NCI-H748 treated with DMSO at 0.1 percent for 48 hours (cell line): ENCODE measurements around the gene MTHFD2L.

ENCODE experiments used
- DNase-seq: peaks from one replicate; lab custom pipeline; 2025; lab: John Stamatoyannopoulos, UW

The MTHFD2L gene

GRCh38 chr4:74132944-74133343 is 25.0 kb upstream of the MTHFD2L start:
- DNase-seq, result no peak

DNA sequence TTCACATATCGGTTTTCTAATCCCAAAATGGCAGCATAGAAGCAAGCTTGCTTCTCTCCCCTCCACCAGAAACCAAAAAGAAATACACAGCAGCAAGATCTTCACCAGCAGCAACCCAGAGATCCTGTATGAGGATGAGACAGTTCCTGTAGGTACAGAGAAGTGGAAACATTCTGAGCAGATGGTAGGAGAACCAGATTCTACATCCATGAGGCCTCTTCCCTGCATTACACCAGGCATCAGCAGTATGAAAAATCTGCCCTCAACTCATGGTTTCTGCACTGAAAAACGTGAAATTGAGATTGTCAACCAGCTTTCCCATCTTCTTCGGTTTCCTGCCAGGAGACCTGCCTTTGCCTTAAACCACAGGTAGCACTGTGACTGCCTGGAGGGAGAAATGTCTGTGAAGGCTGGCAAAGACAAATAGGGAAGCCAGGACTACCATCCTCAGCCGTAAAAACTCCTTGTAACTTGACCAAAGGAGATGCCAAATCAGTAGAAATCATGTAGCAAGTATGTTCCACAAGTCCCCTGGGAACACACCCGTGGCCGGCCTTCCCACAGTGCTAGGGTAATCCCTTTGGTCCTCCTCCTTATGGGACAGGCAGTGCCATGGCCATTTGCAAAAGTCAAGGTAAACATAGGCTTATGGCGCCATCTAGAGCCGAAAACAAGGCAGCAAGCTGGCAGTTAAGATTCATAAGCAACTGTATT is 24.0 kb upstream of the MTHFD2L start:
- peak; percentile 26 for DNase-seq

GRCh38 chr4:74134500-74134852 is 23.4 kb upstream of the MTHFD2L start:
- no peak for DNase-seq

- DNase-seq, result no peak
Observed at GRCh38 chr4:74146581-74147129, 11.3 kb upstream of the MTHFD2L start.

- no peak for DNase-seq
Observed at GRCh38 chr4:74148205-74148604, 9.7 kb upstream of the MTHFD2L start.

DNA sequence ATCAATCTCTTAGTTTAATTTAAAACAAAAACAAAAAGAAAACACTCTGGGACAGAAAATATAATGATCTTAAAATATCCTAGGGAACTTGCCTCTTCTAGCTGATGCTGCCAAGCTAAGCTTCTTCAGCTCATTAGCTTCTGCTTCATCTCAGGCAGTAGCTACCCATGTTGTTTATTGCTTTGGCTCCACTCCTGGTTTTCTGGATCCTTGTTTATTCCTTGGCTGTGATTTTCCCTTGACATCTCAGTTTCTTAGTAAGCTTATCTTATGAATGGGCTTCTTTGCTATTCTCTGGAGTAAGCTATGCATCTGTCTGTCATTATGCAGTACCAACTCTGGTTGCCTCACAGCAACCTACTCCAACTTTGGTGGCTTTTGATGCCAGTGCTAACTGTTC is 5.1 kb upstream of the MTHFD2L start:
- no peak for DNase-seq

DNA sequence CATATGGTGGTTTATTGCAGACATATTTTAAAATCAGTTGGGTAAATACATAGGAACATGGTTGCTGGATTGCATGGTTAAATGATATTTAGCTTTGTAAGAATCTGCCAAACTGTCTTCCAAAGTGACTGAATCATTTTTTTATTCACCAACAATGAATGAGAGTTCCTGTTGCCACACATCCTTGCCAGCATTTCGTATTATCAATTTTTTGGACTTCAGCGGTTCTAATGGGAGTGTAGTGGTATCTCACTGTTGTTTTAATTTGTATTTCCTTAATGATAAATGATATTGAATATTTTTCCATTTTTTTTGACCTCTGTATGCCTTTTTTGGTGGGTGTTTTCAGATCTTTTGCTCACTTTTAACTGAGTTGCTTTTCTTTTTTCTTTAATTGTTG is 1.4 kb upstream of the MTHFD2L start:
- DNase-seq, result no peak

- DNase-seq, result no peak
Observed at GRCh38 chr4:74157154-74157553, 764 bp upstream of the MTHFD2L start.

- no peak for DNase-seq
Observed at GRCh38 chr4:74158466-74159142, 686 bp downstream of the MTHFD2L start.

DNA sequence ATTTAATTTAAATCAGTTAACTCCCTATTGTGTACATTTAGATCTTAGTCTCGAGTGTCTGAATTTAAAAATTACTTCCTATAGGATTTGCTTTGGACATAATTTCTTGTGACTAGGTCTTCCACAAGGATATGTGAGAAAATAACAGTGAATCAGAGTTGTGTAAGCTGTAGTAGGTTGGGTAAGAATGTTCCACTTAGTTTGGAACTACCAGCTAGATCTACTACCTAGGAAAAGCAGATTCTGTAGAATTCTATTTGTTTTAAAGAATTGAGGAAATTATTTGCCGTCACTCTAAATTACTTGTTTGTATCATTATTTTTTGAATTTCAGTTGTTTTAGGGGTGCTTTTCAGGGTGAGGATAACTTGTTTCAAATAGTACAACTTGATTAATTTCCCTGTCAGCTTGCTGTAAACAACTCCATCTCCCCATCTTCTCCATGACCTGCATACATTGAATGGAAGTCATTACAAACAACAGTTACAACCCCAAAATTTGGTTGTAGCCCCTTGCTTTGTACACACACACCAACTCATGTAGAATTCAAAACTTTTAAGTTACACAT is 1.3 kb downstream of the MTHFD2L start:
- DNase-seq, result no peak

- no peak for DNase-seq
Observed at GRCh38 chr4:74161666-74162450, 3.9 kb downstream of the MTHFD2L start.

DNA sequence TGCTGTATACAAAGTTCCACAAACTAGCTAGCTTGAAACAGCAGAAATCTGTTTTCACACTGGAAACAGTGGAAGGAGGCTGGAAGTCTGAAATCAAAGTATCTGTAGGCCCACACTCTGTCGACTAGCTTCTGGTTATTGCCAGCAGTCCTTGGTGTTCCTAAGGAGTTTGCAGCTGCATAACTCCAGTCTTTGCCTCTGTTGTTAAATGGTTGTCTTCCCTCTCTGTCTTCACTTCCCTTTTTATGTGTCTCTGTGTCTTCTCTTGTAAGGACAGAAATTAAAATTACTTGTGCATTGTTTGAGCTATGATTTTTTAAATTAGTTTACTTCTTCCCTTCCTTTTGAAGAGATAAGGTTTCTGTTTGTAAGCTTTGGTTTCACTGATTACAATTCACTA is 8.2 kb downstream of the MTHFD2L start:
- no peak for DNase-seq

DNA sequence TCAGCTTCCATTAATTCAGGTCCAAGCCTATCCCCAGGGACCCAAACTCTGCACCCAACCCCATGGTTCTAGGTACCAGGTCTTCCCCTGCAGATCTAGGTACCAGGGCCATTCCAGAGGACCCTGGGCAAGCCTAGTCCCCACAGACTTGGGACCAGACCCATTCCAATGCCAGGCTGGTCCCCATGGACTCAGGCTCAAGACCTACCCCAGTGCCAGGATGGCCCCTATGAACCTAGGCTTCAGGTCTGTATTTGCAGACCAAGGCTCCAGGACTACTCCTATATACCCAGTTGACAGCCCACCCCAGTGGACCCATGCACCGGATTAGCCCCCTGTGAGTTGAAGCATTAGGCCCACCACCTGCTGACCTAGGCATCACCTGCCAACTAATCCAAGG is 8.9 kb downstream of the MTHFD2L start:
- no peak for DNase-seq

GRCh38 chr4:74167585-74167984 is 9.7 kb downstream of the MTHFD2L start:
- no peak for DNase-seq

DNA sequence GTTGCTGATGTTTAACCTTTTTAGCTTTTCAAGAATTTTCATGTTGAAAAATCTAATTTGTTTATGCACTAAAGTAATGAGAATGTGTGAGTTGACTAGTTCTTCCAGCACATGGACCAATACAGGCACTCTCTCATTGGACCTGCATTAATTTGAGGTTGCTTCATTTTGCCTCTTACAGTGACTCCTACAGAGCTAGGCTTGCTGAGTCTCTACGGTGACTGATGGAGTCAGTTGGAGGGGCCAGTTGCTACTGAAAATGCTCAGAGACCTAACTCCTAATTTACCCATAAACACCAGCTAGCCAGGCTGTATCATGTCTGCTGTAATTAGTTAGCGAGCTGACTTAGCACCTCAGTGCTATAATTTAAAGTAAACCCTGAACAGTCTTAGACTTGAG is 10.9 kb downstream of the MTHFD2L start:
- no peak for DNase-seq

GRCh38 chr4:74173321-74173720 is 15.4 kb downstream of the MTHFD2L start:
- no peak for DNase-seq

GRCh38 chr4:74174421-74174820 is 16.5 kb downstream of the MTHFD2L start:
- no peak for DNase-seq

DNA sequence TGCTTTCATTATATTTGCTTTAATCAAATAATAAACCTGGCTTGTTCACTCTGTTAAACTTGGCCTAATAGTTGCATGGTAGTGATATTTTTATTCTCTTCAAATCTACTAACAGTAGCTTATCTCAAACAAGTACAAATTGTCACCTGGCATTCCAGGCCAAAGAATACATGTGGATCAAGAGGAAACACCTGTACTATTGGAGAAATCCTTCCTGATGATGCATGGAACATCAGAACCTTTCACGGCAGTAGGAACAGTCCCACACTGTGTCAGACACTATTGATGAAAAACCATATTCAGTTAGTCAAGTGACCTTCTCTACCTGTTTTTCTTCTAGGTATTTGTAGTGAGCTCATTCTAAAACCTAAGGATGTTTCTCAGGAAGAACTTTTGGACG is 17.0 kb downstream of the MTHFD2L start:
- DNase-seq, result no peak

DNA sequence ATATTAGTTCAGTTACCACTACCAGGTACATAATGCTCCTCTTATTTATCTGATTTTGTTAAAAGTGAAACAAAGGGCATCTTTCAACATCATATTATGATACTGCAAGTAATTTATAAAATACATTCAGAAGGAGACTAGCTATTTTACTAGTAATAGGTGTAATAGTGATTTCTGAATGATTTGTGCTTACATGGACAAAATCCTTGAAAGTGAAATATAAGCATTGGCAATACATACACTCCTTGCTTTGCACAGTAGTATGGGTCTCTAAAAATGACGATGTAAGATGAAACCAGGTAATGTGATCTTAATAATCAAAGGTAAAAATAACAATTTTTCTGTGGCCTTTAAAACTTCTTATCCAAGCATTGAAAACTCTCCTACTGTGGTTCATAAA is 17.5 kb downstream of the MTHFD2L start:
- DNase-seq, result no peak

- DNase-seq, result no peak
Observed at GRCh38 chr4:74178798-74179197, 20.9 kb downstream of the MTHFD2L start.

GRCh38 chr4:74181219-74181618 is 23.3 kb downstream of the MTHFD2L start:
- no peak for DNase-seq

DNA sequence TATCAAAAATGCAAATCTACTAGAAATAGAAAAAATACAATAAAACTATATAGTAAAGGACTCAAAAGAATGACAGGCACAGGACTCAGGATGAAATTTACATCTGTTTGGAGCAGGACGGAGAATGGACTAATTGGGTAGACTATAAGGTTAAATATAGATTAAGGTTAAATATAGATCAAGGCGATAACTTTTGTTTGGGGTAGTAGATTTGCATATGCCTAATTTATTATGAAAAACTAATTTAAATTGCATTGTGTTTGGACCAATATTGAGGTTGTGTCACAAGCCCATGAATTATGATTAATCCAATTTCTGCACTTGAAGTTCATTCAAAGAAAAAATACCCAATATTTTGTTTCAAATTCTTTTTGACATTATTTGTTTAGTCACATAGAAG is 31.0 kb downstream of the MTHFD2L start:
- no peak for DNase-seq
